Pericardium fibroblast (primary cell): ENCODE measurements around the gene SOX10. TPM values are rescaled to one million over a fixed set of nuclear protein-coding genes. Genes with fewer than 3 reads are reported as not detected.

Source experiments
- total RNA-seq: library from RNA; depleted of rRNA; stranded (reverse); fragments of >200 nt; gene quantifications from 2 replicates; pipeline ENCODE4 v1.2.3, GENCODE V29; 2015

The SOX10 gene
- not detected in 2 replicates for total RNA-seq

DNA sequence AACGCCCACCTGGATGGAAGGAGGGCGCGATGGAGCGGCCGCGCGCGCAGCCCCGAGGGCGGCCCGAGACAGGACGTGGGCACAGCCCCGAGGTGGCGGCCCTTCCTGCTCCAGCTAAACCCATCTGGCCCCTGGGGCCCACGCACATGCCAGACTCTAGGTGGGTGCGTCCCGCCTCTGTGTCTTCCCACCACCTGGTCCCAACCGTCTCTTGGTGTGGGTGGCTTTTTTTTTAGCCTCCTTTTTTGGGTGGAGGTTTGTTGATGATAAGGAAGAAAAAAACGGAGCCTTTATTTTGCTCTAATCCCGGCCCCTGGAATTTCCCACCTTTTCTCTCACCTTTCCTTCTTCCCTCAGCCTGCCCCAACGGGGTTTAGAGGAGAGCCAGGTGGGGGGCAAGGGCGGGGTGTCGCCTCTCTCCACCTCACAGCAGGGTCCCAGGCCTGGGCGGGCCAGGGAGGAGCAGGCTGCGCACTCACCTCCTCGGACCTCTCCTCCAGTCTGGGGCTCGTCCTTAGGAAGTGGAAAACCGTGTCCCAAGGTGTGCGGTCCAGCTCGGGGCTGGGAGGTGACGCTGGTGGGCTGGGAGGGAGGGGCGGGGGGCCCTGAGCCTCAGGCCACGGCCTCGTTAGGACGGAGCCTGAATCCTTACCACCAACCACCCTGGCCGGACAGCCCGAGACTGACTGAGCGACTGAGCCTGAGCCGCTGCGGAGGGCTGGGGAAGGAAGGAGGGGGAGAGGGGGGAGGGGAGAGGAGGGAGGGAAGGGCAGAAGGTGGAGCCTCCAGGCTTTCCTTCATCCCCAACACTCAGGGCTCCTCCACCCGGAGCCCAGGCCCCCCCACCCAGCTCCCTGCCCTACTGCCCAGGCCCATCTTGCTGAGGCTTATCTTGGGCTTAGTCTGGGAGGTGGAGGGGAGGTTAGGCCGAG, at the start of gene SOX10:
Gene SOX10, minus strand, starts transcription at position 696 of the 932 bp plus-strand sequence. CDS start 771 bp downstream, outside the sequence.

GRCh38 chr22:37953437-37954179, 30.7 kb downstream of the SOX10 start, which contains the start of the genes C22orf23 and POLR2F:
Gene C22orf23, minus strand, starts transcription at chr22:37953601. Its CDS starts 452 bp downstream, at chr22:37953149.
Gene POLR2F, plus strand, starts transcription at chr22:37953699. Its CDS starts 89 bp downstream, at chr22:37953788.

Other genes with a start within 250 kb of the SOX10 start
- 32.4 and 40.8 TPM in 2 replicates for gene GCAT, start 176.6 kb downstream of the SOX10 start, total RNA-seq
- not detected in 2 replicates for gene GALR3, start 161.2 kb downstream of the SOX10 start, total RNA-seq
- gene ANKRD54, start 140.2 kb downstream of the SOX10 start, total RNA-seq = 26.5 and 30.0 TPM in 2 replicates
- gene EIF3L, start 135.1 kb downstream of the SOX10 start, total RNA-seq = 447 and 612 TPM in 2 replicates
- gene MICALL1, start 78.3 kb downstream of the SOX10 start, total RNA-seq = 30.6 and 31.7 TPM in 2 replicates
- gene C22orf23, start 31.0 kb downstream of the SOX10 start, total RNA-seq = 0.70 TPM in 1 of 2 replicates, not detected in the other
- gene POLR2F, start 30.9 kb downstream of the SOX10 start, total RNA-seq = 45.1 and 84.4 TPM in 2 replicates
- 7.2 and 15.2 TPM in 2 replicates for gene PICK1, start 72.8 kb upstream of the SOX10 start, total RNA-seq
- 0.12 and 0.60 TPM in 2 replicates for gene SLC16A8, start 99.6 kb upstream of the SOX10 start, total RNA-seq
- 2.2 and 3.2 TPM in 2 replicates for gene BAIAP2L2, start 126.1 kb upstream of the SOX10 start, total RNA-seq
- 6.5 and 17.0 TPM in 2 replicates for gene PLA2G6, start 197.3 kb upstream of the SOX10 start, total RNA-seq
- gene MAFF, start 217.4 kb upstream of the SOX10 start, total RNA-seq = 14.3 and 19.8 TPM in 2 replicates